NCI-H345 treated with DMSO at 0.1 percent for 48 hours (cell line): ENCODE results near the gene PTPRQ.

ENCODE experiments used
- DNase-seq: peaks from one replicate; lab custom pipeline; 2025; ENCODE audit not compliant: unreplicated experiment; lab: John Stamatoyannopoulos, UW

Gene PTPRQ

DNA sequence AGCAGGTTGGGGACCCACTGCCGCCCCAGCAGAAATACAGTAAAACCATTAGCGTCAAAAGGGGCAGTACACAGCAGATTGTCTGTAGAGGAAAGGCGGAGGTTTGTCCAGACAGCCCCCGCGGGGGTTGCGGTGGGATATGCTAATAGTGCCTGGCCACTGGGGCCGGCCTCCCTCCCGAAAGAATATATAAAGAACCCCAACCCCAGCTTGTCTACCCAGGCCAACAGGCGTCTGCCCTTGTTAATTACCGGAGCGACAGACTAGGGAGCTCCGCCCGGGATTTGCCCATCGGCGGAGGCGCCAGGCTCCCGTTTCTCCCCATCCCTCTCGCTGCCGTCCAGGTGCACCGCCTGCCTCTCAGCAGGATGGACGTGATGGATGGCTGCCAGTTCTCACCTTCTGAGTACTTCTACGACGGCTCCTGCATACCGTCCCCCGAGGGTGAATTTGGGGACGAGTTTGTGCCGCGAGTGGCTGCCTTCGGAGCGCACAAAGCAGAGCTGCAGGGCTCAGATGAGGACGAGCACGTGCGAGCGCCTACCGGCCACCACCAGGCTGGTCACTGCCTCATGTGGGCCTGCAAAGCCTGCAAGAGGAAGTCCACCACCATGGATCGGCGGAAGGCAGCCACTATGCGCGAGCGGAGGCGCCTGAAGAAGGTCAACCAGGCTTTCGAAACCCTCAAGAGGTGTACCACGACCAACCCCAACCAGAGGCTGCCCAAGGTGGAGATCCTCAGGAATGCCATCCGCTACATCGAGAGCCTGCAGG, 272.8 kb downstream of the PTPRQ start, which contains the start of gene MYF5:
Gene MYF5 (plus strand): TSS at position 217 of the 774 bp plus-strand sequence. CDS start 152 bp downstream, at position 369.
- DNase-seq, result no peak

DNA sequence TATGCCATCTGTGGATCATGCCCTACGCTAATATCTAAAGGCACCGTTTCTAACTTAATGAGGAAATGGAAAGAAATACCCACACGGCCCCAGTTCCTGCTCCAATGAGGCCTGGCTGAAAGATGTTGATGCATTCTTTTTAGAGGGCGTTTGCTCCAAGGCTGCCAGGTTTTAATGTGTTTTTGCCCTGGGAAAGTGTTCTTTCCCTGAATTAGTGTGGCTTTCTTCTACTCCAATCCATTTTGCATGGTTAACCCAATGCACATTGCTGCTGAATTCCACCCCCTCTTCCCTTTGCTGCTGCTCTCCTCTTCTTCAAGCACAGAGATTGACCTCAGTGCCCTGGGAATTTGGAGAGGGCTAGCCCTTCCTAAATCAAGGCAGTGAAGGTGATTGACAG, 273.8 kb downstream of the PTPRQ start:
- DNase-seq, result no peak

DNA sequence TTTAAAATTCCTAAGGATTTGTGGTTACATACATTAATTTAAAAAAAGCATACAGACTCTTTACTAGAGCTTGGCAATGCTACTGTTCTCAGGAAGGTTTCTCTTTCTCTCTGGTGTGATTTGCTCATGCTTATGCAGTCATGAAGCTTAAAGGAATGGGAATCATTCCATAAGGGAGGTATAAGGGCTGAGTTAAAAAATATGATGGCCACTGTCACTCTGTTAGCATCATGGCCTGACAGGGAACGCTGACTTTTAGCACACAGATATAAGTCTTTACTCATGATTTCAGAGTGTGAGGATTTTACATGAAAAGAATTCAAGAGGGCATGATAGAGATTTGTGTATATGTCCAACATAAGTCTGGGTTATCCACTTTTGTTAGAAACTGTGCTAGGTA, 276.5 kb downstream of the PTPRQ start:
- DNase-seq, result no peak

DNA sequence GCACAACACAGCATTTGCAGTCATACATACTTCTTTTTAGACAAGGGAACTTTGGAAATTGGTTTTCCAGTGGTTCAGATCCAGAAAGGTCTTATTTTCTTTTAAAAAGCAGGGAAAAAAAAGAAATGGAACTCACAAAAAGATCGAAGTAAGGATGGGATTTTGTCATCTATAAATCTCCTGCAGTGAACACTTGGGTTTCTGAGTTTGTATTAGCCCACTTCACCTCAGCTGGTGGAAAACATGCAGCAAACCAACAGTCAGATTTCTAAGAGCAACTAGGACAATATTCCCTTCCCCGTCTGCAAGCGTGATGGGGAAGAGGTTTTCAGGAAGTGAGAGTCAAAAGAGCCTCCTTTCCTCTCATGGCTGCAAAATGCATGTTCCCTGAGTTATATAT, 277.3 kb downstream of the PTPRQ start:
- no peak for DNase-seq
